Psoas muscle (tissue), 8 donors: Measurements from ENCODE around the gene TIGD3. TPM values are rescaled to one million over a fixed set of nuclear protein-coding genes. Genes with fewer than 3 reads are reported as not detected.

ENCODE experiments used
- ATAC-seq, 4 donors: fragments of 200-7000 bp; cut with Tn5 transposase; one replicate each; pipeline ENCODE4 v1.9.1; 2020; ENCODE audit warnings: moderate library complexity in 3 of 4, mild to moderate bottlenecking in 2 of 4
- DNase-seq, 2 donors: peaks; one replicate each; pipeline ENCODE4 v3.0.0-alpha.2; 2020
- H3K27ac ChIP-seq: fragments of 200-600 bp; one replicate; pipeline ENCODE4 v1.8.0; 2022
- H3K27me3 ChIP-seq, 3 donors: fragments of 200-600 bp in 1 of 3; one replicate each; pipeline versions ENCODE4 v1.6.1 to v1.8.0; 2013 to 2022; ENCODE audit warnings: low read length in 2 of 3, mild to moderate bottlenecking in 2 of 3, moderate library complexity in 1 of 3; ENCODE audit not compliant: insufficient read depth in 3 of 3
- H3K36me3 ChIP-seq, 2 donors: fragments of 200-600 bp in 1 of 2; one replicate each; pipeline versions ENCODE4 v1.6.1 to v1.8.0; 2013 to 2022; ENCODE audit warnings: low read depth in 1 of 2, mild to moderate bottlenecking in 1 of 2, moderate library complexity in 1 of 2; ENCODE audit not compliant: insufficient read depth in 1 of 2
- H3K4me1 ChIP-seq: fragments of 200-600 bp; one replicate; pipeline ENCODE4 v1.8.0; 2022
- H3K4me3 ChIP-seq: fragments of 200-600 bp; one replicate; pipeline ENCODE4 v1.8.0; 2022; ENCODE audit warnings: mild to moderate bottlenecking
- H3K9me3 ChIP-seq: fragments of 200-600 bp; one replicate; pipeline ENCODE4 v1.8.0; 2022
- WGBS, 3 donors: extraction: QIAGEN DNeasy Blood & Tissue Kit; methylation state at CpG; one replicate each; pipeline versions ENCODE4 v1.1.6 to v1.1.7; 2013; 5-methylcytosine and 5-hydroxymethylcytosine counted together
- intact Hi-C, 2 donors: fragments of 100-400 bp; cut with DNase I; formaldehyde crosslinking; loops; one replicate each; pipeline versions ENCODE4 v1.11.0 to v1.14.2; 2022
- polyA plus RNA-seq, 3 donors: library from polyadenylated mRNA; stranded (reverse); fragments of 200-250 nt; gene quantifications; one replicate each; pipeline ENCODE4 v1.2.3, GENCODE V29; 2013
- total RNA-seq, 4 donors: library from RNA; stranded (reverse); fragmentation: NEBNext Ultra II Directional in 2 of 4; extraction: Animal tissue kit (Norgen Biotek cat#: 25700) in 2 of 4; gene quantifications; one replicate each; pipeline versions ENCODE4 v1.2.1 to v1.2.4, GENCODE V29; 2021 to 2023
- TF ChIP-seq, protein P1 (sequence below): fragments of 200-600 bp; IDR thresholded peaks from one replicate; pipeline ENCODE4 v1.8.0; 2022; ENCODE audit warnings: antibody characterized with exemption
- donor health status: healthy with polysubstance abuse.
- donor health status: DM: no; HTN: no; CAD: no; lungs with moderate emphysema.
- donor health status: Bipolar disorder and iron deficiency.
- donor health status: healthy.
- donor health status: DM: yes; HTN: yes; CAD: no.
- donor health status: DM: no; HTN: no; CAD: no.
- donor health status: DM: no; HTN: no; CAD: no.
- donor health status: DM: yes; HTN: yes; CAD: no.

Gene TIGD3
- total and polyA plus RNA-seq, 7 donors, result 0.05 to 0.25 (median 0.09) TPM; not detected in 3

DNA sequence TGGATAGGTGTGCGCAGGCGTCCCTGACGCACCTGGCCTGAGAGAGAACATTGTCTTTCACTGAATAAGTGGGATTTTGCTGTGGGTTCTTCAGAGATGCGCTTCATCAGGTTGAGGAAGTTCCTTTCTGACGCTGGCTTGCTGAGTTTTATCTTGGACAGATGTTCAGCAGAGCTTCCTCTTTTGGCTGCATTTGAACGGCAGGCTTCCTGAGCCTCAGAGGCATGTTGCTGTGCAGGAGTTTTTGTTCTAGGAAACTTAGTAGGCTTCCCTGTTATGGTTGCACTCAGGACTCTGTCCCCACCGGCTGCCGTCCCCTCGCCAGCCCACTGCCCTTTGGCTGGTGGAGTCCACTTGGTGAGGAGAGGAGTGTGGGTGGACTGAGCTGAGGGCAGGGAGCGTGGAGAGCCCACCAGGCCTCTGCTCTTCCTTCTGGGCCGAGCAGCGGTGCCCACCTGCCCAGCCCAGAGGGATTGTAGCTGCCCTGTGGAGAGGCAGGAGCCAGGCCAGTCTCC, 49.1 kb downstream of the TIGD3 start:
- Histone ChIP-seq H3K27me3 (no peaks in the 10 kb centered on the region), H3K4me1 (no peaks in the 10 kb centered on the region), H3K27ac (peak overlapping the region; percentile 46), H3K9me3 (no peaks in the 10 kb centered on the region), H3K36me3 (peaks cover 2 to 86% of the 10 kb centered on the region in 2 donors), H3K4me3 (no peak overlapping the region)
- WGBS, 3 donors, result 75 to 82% (median 82%) methylated on average over 12 of the region's 12 CpGs
- TF ChIP-seq, protein P1, sequence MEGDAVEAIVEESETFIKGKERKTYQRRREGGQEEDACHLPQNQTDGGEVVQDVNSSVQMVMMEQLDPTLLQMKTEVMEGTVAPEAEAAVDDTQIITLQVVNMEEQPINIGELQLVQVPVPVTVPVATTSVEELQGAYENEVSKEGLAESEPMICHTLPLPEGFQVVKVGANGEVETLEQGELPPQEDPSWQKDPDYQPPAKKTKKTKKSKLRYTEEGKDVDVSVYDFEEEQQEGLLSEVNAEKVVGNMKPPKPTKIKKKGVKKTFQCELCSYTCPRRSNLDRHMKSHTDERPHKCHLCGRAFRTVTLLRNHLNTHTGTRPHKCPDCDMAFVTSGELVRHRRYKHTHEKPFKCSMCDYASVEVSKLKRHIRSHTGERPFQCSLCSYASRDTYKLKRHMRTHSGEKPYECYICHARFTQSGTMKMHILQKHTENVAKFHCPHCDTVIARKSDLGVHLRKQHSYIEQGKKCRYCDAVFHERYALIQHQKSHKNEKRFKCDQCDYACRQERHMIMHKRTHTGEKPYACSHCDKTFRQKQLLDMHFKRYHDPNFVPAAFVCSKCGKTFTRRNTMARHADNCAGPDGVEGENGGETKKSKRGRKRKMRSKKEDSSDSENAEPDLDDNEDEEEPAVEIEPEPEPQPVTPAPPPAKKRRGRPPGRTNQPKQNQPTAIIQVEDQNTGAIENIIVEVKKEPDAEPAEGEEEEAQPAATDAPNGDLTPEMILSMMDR, result no peak
- intact Hi-C loops, result no loop called here
- ATAC-seq (peak in 2 of 4 donors; percentile 11 to 23), DNase-seq (no peak)

DNA sequence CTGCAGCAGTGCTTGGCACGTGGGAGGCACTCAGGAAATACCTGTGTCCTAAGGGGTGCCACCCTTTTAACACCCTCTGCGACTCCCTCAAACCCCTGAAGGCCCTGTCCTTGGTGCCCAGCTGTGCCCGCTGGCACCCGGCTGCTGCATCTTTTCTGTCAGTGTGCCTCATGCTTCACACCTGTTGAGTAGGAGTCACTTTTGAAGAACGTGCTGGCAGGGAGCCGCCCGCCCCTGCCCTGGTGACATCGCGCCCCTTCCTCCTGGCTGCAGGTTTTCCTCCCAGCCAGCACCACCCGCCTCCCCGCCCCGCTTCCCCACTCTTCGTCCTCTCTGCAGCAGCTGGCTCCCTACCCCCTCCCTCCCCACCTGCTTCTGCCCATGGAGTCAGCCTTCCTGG, 49.7 kb downstream of the TIGD3 start:
- H3K4me3 ChIP-seq, result no peak overlapping the region
- TF ChIP-seq, protein P1, result no peak
- H3K36me3 ChIP-seq, result peaks cover 2 to 86% of the 10 kb centered on the region in 2 donors
- no peak for DNase-seq
- H3K4me1 ChIP-seq, result no peaks in the 10 kb centered on the region
- ATAC-seq, result peak in 2 of 4 donors; percentile 5 to 11
- WGBS, 3 donors, result 62 to 79% (median 76%) methylated on average over 12 to 13 of the region's 13 CpGs
- intact Hi-C loops, result no loop called here
- no peaks in the 10 kb centered on the region for H3K27me3 ChIP-seq
- H3K9me3 ChIP-seq, result no peaks in the 10 kb centered on the region
- H3K27ac ChIP-seq, result peak overlapping the region; percentile 46

DNA sequence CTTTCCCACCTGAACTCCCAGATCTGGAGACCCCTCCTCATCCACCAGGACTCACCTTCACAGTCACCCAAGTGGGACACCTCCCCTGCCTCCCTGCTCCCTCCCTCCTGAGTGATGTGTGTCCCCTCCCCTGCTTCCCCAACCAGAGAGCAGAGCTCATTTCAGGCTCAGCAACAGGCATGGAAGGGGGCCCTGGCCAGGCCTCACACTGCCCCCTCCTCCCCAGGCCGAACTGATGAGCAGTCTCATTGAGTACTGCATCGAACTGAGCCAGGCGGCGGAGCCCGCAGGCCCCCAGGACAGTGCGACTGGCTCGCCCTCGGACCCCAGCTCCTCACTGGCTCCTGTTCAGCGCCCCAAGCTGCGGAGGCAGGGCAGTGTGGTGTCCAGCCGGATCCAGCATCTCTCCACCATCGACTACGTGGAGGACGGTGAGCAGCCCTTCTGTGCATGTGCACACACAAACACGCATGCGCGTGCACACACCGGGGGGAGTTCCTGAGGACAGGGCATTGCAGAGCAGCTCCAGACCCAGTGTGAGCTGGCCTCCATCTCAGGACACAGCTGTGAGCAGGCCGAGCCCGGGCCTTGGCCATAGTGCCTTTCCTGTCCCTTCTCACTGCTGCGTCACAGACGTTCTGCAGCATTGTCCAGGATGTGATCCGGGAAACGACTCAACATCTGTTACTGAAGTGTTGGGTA, 50.2 kb downstream of the TIGD3 start:
- Histone ChIP-seq H3K27ac (peak overlapping the region; percentile 23), H3K27me3 (no peaks in the 10 kb centered on the region), H3K4me3 (no peak overlapping the region), H3K4me1 (no peaks in the 10 kb centered on the region), H3K9me3 (no peaks in the 10 kb centered on the region), H3K36me3 (peaks cover 2 to 86% of the 10 kb centered on the region in 2 donors)
- intact Hi-C loops, result no loop called here
- DNase-seq (no peak), ATAC-seq (peak in 3 of 4 donors; percentile 35 to 51 (median 47))
- WGBS, 3 donors, result 86 to 88% (median 86%) methylated on average over 24 of the region's 24 CpGs
- TF ChIP-seq, protein P1, result no peak

Other genes with a start within 250 kb of the TIGD3 start
- gene TM7SF2, start 242.9 kb upstream of the TIGD3 start, total RNA-seq, result 10 to 100 TPM in 2 of 4 donors, 1 to 10 TPM in 2; 5.1 to 13.5 (median 9.5) TPM
- 1 to 10 TPM; 3.2 to 7.8 (median 5.3) TPM for gene TM7SF2, start 242.9 kb upstream of the TIGD3 start, polyA plus RNA-seq
- 10 to 100 TPM in 2 of 4 donors, 1 to 10 TPM in 2; 8.6 to 16.1 (median 10.2) TPM for gene ZNHIT2, start 237.1 kb upstream of the TIGD3 start, total RNA-seq
- 10 to 100 TPM; 21.7 to 25.7 (median 24.9) TPM for gene ZNHIT2, start 237.1 kb upstream of the TIGD3 start, polyA plus RNA-seq
- gene FAU, start 232.6 kb upstream of the TIGD3 start, total RNA-seq, result 100 to 1,000 TPM; 465 to 641 (median 573) TPM
- 100 to 1,000 TPM; 639 to 798 (median 733) TPM for gene FAU, start 232.6 kb upstream of the TIGD3 start, polyA plus RNA-seq
- 10 to 100 TPM; 31.4 to 36.7 (median 32.4) TPM for gene MRPL49, start 232.4 kb upstream of the TIGD3 start, total RNA-seq
- gene MRPL49, start 232.4 kb upstream of the TIGD3 start, polyA plus RNA-seq, result 10 to 100 TPM; 29.0 to 54.1 (median 45.8) TPM
- gene SYVN1, start 220.2 kb upstream of the TIGD3 start, total RNA-seq, result 10 to 100 TPM; 26.5 to 56.1 (median 31.7) TPM
- 10 to 100 TPM; 20.2 to 33.5 (median 20.5) TPM for gene SYVN1, start 220.2 kb upstream of the TIGD3 start, polyA plus RNA-seq
- not detected for gene SPDYC, start 184.5 kb upstream of the TIGD3 start, total RNA-seq
- gene SPDYC, start 184.5 kb upstream of the TIGD3 start, polyA plus RNA-seq, result not detected
- gene CAPN1, start 172.8 kb upstream of the TIGD3 start, total RNA-seq, result 100 to 1,000 TPM in 1 of 4 donors, 10 to 100 TPM in 3; 72.4 to 105 (median 81.5) TPM
- 10 to 100 TPM; 65.7 to 97.4 (median 86.5) TPM for gene CAPN1, start 172.8 kb upstream of the TIGD3 start, polyA plus RNA-seq
- 1 to 10 TPM; 1.7 to 3.4 (median 3.0) TPM for gene POLA2, start 92.8 kb upstream of the TIGD3 start, total RNA-seq
- gene POLA2, start 92.8 kb upstream of the TIGD3 start, polyA plus RNA-seq, result 1 to 10 TPM; 2.1 to 5.8 (median 4.3) TPM
- gene CDC42EP2, start 39.9 kb upstream of the TIGD3 start, total RNA-seq, result 1 to 10 TPM; 4.9 to 7.3 (median 6.8) TPM
- gene CDC42EP2, start 39.9 kb upstream of the TIGD3 start, polyA plus RNA-seq, result 1 to 10 TPM; 2.7 to 5.9 (median 3.3) TPM
- gene DPF2, start 20.9 kb upstream of the TIGD3 start, total RNA-seq, result 10 to 100 TPM; 26.5 to 43.8 (median 40.6) TPM
- 10 to 100 TPM; 24.8 to 39.2 (median 29.7) TPM for gene DPF2, start 20.9 kb upstream of the TIGD3 start, polyA plus RNA-seq
- gene SLC25A45, start 27.9 kb downstream of the TIGD3 start, total RNA-seq, result 1 to 10 TPM; 5.7 to 8.8 (median 7.2) TPM
- gene SLC25A45, start 27.9 kb downstream of the TIGD3 start, polyA plus RNA-seq, result 10 to 100 TPM in 1 of 3 donors, 1 to 10 TPM in 2; 3.7 to 18.5 (median 6.1) TPM
- gene FRMD8, start 31.9 kb downstream of the TIGD3 start, total RNA-seq, result 10 to 100 TPM in 3 of 4 donors, 1 to 10 TPM in 1; 7.4 to 27.7 (median 13.9) TPM
- gene FRMD8, start 31.9 kb downstream of the TIGD3 start, polyA plus RNA-seq, result 10 to 100 TPM; 10.6 to 20.8 (median 12.9) TPM
- 1,000 to 10,000 TPM in 1 of 4 donors, 100 to 1,000 TPM in 3; 517 to 1,759 (median 646) TPM for gene NEAT1, start 68.0 kb downstream of the TIGD3 start, total RNA-seq
- gene NEAT1, start 68.0 kb downstream of the TIGD3 start, polyA plus RNA-seq, result 100 to 1,000 TPM; 474 to 758 (median 716) TPM
- gene MALAT1, start 144.3 kb downstream of the TIGD3 start, total RNA-seq, result over 10,000 TPM in 1 of 4 donors, 1,000 to 10,000 TPM in 3; 3,071 to 11,376 (median 4,986) TPM
- 100 to 1,000 TPM; 102 to 846 (median 299) TPM for gene MALAT1, start 144.3 kb downstream of the TIGD3 start, polyA plus RNA-seq
- gene SCYL1, start 170.3 kb downstream of the TIGD3 start, total RNA-seq, result 100 to 1,000 TPM in 1 of 4 donors, 10 to 100 TPM in 3; 77.8 to 106 (median 92.6) TPM
- gene SCYL1, start 170.3 kb downstream of the TIGD3 start, polyA plus RNA-seq, result 10 to 100 TPM; 66.9 to 87.4 (median 79.4) TPM
- 10 to 100 TPM; 27.9 to 82.3 (median 51.4) TPM for gene LTBP3, start 203.6 kb downstream of the TIGD3 start, total RNA-seq
- gene LTBP3, start 203.6 kb downstream of the TIGD3 start, polyA plus RNA-seq, result 10 to 100 TPM; 12.7 to 19.2 (median 17.2) TPM
- 10 to 100 TPM; 31.6 to 43.5 (median 38.0) TPM for gene ZNRD2, start 215.7 kb downstream of the TIGD3 start, total RNA-seq
- 100 to 1,000 TPM in 1 of 3 donors, 10 to 100 TPM in 2; 58.8 to 118 (median 94.2) TPM for gene ZNRD2, start 215.7 kb downstream of the TIGD3 start, polyA plus RNA-seq
- gene FAM89B, start 217.8 kb downstream of the TIGD3 start, total RNA-seq, result 100 to 1,000 TPM in 1 of 4 donors, 10 to 100 TPM in 3; 59.0 to 110 (median 66.9) TPM
- gene FAM89B, start 217.8 kb downstream of the TIGD3 start, polyA plus RNA-seq, result 100 to 1,000 TPM in 1 of 3 donors, 10 to 100 TPM in 2; 66.9 to 112 (median 67.4) TPM
- gene EHBP1L1, start 221.3 kb downstream of the TIGD3 start, total RNA-seq, result 100 to 1,000 TPM; 208 to 345 (median 282) TPM
- gene EHBP1L1, start 221.3 kb downstream of the TIGD3 start, polyA plus RNA-seq, result 100 to 1,000 TPM; 114 to 177 (median 170) TPM
- gene KCNK7, start 241.0 kb downstream of the TIGD3 start, total RNA-seq, result under 1 TPM in 3 of 4 donors, not detected in 1; 0.19 to 0.56 (median 0.27) TPM
- gene KCNK7, start 241.0 kb downstream of the TIGD3 start, polyA plus RNA-seq, result 1 to 10 TPM in 1 of 3 donors, under 1 TPM in 2; 0.22 to 1.4 (median 0.99) TPM